DMS114 treated with DMSO at 0.1 percent for 48 hours (cell line): Measurements from ENCODE around the gene BRSK1.

Source experiments
- DNase-seq: peaks from one replicate; lab custom pipeline; 2025; ENCODE audit not compliant: unreplicated experiment; lab: John Stamatoyannopoulos, UW

BRSK1 gene

GRCh38 chr19:55303477-55303876, 19.7 kb downstream of the BRSK1 start:
- DNase-seq, result no peak

GRCh38 chr19:55304279-55304978, 20.6 kb downstream of the BRSK1 start:
- DNase-seq, result peak; percentile 34

GRCh38 chr19:55304980-55305379, 21.2 kb downstream of the BRSK1 start:
- DNase-seq, result no peak

- DNase-seq, result peak; percentile 31
Measured at GRCh38 chr19:55305491-55305890, 21.7 kb downstream of the BRSK1 start.

DNA sequence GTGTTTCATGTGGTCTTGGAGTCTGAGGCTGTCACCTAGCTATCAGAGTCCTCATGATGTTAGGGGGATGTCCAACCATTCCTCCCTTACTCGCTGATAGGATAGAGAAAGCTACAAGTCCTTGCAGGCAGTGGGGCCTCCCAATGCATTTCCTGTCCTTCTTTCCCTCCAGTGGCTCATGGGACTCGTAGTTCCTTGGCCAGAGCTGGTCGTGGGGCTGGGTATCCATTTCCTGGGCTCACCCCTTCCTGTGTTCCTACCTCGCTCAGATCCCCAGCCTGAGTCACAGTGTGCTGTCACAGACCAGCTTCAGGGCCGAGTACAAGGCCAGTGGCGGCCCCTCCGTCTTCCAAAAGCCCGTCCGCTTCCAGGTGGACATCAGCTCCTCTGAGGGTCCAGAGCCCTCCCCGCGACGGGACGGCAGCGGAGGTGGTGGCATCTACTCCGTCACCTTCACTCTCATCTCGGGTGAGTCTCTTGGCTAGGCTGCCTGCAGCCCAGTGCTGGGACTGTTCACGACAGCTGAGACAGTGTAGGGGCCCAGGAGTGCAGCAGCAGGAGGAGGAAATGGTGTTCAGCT, 22.3 kb downstream of the BRSK1 start:
- DNase-seq, result no peak

DNA sequence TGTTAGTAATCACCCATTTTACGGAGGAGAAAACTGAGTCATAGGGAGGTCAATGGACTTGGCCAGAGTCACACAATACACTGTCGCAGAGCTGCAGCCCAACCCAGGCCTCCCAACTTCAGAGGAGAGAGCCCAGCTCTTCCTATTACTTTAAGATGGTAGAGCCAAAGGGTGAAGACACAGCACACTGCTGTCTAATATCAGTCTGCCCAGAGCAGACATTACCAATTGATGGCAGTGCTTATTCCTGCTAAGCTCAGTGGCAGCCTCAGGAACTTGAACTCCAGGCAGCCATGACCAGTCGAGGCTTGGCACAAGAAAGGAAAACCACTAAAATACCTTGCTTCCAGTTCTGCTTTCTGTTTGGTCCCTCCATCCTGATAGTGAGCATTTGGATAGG, 22.9 kb downstream of the BRSK1 start:
- no peak for DNase-seq

DNA sequence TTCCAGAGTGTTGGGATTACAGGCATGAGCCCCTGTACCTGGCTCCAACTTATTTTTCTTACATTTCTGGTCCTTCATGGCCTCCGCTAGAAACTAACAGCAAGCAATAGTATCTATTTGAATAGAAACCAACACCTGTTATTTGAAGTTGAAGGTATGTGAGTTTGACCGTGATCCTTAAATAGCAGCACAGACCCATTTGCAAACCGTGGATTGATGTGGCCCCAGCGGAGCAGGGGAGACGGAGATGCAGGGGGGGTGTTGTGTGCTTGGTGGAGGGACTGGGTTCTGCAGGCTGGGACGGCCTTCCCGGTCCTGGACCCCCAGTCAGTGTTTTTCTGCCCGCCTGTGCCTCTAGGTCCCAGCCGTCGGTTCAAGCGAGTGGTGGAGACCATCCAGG, 24.5 kb downstream of the BRSK1 start:
- DNase-seq, result no peak

DNA sequence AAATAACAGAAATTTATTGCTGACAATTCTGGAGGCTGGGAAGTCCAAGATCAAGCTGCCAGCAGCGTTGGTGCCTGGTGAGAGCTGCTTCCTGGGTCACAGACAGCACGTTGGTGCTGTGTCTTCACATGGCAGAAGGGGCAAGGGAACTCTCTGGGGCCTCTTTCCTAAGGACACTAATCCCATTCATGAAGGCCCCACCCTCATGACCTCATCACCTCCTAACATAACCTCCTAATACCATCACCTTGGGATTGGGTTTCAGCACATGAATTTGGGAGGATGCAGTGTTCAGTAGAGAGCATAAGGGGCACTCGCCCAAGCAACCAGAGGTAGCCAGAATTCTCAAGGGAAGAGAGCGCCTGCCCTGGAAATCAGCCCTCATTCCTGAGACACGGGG, 25.7 kb downstream of the BRSK1 start:
- no peak for DNase-seq

DNA sequence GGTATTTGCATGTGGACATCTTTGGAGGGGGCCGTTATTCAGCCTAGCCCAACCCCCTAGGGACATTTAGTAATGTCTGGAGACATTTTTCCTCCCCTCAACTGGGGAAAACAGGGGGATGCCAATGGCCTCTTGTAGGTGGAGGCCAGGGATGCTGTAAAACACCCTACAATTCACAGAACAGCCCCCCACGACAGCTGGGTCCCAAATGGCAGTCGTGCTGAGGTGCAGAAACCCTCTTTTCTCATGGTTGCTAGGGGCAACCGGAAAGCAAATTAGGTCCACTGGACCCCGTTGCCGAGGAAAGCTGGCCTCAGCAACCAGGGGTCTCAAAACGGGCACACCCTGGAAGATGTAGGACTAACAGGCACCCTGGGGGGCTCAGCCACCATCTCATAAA, 26.7 kb downstream of the BRSK1 start:
- no peak for DNase-seq

- DNase-seq, result no peak
Measured at GRCh38 chr19:55311397-55311796, 27.6 kb downstream of the BRSK1 start.

GRCh38 chr19:55311797-55312196, 28.0 kb downstream of the BRSK1 start:
- DNase-seq, result no peak

DNA sequence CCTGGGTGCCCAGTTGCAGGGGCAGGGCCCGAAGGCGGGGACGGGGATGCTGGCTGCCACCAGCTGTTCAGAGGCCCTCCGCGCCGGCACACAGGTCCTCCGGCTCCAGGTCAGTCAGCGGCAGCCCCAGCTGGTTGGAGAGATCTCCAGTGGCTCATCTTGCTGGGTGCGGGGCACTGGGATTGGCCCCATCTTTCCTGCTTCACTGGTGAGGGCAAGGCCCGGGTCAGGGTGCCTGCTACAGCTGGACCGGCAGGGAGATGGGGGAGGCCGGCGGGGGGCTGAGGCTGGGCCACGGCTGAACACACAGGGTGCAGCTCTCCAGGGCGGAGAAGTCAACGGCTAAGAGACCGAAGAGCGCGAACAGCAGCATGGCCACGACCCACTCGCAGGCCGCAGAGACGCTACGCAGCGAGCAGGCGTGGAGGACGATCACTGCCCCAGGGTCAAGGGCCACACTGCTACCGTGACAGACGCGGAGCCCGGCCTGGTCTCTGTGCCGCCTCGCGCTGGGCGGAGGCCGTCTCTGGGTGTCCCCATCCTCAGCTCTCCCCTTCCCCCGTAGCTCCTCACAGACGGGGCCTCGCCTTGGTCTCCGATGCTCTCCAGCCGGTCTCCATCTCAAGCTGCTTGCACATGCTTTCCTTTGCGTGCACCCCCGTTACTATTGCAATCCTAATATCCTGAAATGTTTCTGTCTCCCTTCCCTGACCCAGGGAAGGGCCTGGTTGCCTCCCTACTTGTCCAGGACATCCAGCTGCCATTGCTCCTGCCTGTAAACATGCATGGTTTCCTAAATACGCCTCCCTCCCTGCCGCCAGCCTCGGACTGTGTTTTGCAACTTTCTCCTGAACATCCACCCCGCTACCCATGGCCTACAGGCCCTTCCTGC, 29.1 kb downstream of the BRSK1 start:
- no peak for DNase-seq

GRCh38 chr19:55314396-55314795, 30.6 kb downstream of the BRSK1 start:
- no peak for DNase-seq

- DNase-seq, result no peak
Measured at GRCh38 chr19:55315956-55316525, 32.2 kb downstream of the BRSK1 start.

DNA sequence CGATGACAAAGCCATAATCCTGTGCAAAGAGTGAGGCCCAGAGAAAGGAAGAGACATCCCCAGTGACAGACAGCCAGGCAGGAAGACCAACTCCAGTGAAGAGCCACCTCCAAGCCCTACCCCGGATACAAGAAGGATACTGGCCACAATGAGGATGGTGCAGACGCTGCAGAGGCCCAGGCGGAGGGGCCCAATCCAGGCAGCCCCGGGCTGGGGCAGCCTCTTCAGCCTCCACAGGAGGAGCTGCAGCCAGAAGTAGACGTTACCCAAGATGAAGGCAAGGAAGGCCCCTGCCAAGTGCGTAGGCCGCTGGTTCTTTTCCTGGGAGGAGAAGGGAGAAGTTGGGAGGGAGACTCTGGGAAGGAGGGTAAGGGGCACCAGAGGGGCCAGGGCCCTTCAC, 32.8 kb downstream of the BRSK1 start:
- no peak for DNase-seq

DNA sequence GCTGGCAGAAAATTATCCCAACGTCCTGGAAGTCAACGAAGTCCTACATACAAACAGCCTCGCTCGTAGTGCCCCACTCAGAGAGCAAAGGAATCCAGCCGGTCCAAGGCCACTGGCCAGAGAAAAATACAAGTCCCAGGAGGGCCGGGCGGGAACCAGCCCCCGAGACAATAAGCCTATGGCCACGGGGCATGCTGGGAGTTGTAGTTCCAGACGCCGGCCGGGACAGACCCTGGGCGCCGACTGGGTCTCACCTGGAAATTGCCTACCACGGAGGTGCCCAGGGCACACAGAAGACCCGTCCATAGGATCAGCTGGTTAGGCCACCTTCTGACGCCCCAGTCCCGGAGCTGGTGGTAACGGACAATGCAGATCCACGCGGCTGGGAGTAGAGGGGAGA, 36.0 kb downstream of the BRSK1 start:
- DNase-seq, result peak; percentile 59

DNA sequence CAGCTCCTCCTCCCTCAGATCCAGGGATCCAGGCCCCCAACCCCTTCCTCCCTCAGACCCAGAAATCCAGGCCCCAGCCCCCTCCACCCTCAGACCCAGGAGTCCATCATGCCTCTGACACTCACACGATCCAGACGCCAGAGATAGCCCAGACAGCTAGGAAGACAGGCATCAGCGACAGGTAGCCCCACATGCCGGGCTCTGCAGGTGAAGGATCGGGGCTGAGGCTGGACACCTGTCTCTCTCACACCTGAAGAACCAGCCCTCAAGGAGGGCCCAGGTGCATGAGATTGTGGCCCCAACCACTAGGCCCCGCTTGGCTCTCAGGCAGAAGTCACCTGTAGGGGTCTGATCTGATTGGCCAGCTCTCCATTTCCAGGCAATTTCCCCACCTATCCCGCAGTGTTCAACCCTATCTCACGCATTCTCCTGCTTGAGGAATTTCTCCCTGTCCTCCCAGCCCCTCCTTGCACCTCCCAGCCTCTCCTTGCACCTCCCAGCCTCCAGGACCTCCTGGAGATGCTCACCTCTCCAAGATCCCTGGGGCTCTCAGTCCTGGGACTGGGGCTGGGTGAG, 37.1 kb downstream of the BRSK1 start:
- DNase-seq, result no peak

DNA sequence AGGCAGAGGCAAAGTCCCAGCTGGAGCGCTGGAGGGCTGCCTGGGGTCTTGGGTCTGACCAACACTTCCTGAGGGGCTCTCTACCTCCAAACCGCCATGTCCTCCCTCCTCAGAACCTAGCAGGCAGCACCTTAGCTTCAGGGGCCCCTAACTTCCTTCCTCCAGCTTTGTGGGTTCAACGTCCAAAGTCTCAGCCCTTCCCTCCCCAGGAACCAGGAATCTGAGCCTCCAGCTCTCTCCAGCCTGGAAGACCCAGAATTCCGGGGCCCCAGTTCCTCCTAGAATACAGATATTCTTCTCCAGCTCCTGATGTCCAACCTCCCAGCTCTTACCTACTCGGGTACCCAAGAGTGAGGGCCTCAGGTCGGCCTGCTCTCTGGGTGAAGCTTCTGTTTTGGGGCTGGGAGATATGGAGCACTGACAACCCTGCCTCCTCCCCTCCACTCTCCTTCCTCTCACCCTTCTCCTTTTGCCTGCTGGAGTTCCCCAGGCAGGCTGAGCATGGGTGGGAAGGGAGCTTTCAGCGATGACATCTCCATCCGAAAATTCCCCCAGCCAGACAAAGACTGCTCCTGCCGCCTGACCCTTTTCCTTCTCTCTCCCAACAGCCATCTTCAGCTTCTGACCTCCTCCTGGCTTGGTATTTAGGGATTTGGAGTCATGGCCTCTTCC, 37.8 kb downstream of the BRSK1 start:
- no peak for DNase-seq

- no peak for DNase-seq
Measured at GRCh38 chr19:55322204-55322885, 38.5 kb downstream of the BRSK1 start.

DNA sequence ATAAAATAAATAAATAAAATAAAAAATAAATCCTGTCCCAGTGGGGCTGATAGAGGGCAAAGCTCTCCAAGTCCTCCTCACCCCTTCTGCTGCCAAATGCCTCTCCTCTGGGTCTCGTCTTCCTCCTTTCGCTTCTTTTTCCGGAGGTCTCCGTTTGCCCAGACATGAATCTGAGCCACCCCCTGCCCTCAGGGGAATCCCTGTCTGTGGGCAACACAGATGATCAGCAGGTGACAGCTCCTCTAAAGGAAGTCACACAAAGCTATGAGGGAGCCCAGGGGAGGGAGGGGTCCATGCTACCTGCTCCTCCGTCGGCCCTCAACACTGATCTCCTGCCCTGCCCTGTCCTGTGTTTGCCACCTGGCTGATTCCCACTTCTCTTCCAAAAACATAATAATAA, 40.9 kb downstream of the BRSK1 start:
- DNase-seq, result no peak
